OCI-LY1 (cell line): ENCODE measurements around the gene CACNA1D.

ENCODE experiments used
- H2AFZ ChIP-seq: fragments of 200-600 bp; sonication (generic), shearing (Covaris generic); 2 replicates; pipeline ENCODE4 v1.6.0; 2014; ENCODE audit warnings: antibody characterized with exemption, mild to moderate bottlenecking, low read length
- H3F3A ChIP-seq: fragments of 200-600 bp; sonication (generic), shearing (Covaris generic); 2 replicates; pipeline ENCODE4 v1.6.0; 2014; ENCODE audit warnings: mild to moderate bottlenecking, antibody characterized with exemption, low read length, moderate library complexity; ENCODE audit not compliant: insufficient read depth
- H3K27ac ChIP-seq: fragments of 200-600 bp; sonication (generic); 2 replicates; pipeline ENCODE4 v1.5.1; 2014; ENCODE audit warnings: low read length, mixed run types, mild to moderate bottlenecking, low read depth; ENCODE audit not compliant: poor library complexity, severe bottlenecking
- H3K27me3 ChIP-seq: fragments of 200-600 bp; sonication (generic); 2 replicates; pipeline ENCODE4 v1.6.0; 2014; ENCODE audit warnings: antibody characterized with exemption, mild to moderate bottlenecking, low read length, moderate library complexity; ENCODE audit not compliant: insufficient read depth
- H3K36me3 ChIP-seq: fragments of 200-600 bp; sonication (generic); 2 replicates; pipeline ENCODE4 v1.6.1; 2014; ENCODE audit warnings: mild to moderate bottlenecking, antibody characterized with exemption, low read length, moderate library complexity, mixed read lengths; ENCODE audit not compliant: insufficient read depth
- H3K4me1 ChIP-seq: fragments of 200-600 bp; sonication (generic); 2 replicates; pipeline ENCODE4 v1.5.1; 2014; ENCODE audit warnings: mild to moderate bottlenecking, low read length, moderate library complexity; ENCODE audit not compliant: insufficient read depth, severe bottlenecking
- H3K4me2 ChIP-seq: fragments of 200-600 bp; sonication (generic), shearing (Covaris generic); 2 replicates; pipeline ENCODE4 v1.6.1; 2014; ENCODE audit warnings: low read length
- H3K4me3 ChIP-seq: fragments of 200-600 bp; sonication (generic); 2 replicates; pipeline ENCODE4 v1.5.1; 2014; ENCODE audit warnings: low read length, low read depth, mild to moderate bottlenecking, mixed read lengths; ENCODE audit not compliant: poor library complexity, severe bottlenecking
- H3K79me2 ChIP-seq: fragments of 200-600 bp; shearing (Covaris generic); 2 replicates; pipeline ENCODE4 v1.6.1; 2016; ENCODE audit warnings: mixed run types, low read length, mixed read lengths; ENCODE audit not compliant: insufficient read depth
- H3K9ac ChIP-seq: fragments of 200-600 bp; sonication (generic), shearing (Covaris generic); 2 replicates; pipeline ENCODE4 v1.6.1; 2014; ENCODE audit warnings: mild to moderate bottlenecking, low read length, mixed read lengths
- H3K9me2 ChIP-seq: fragments of 200-600 bp; sonication (generic), shearing (Covaris generic); 2 replicates; pipeline ENCODE4 v1.6.1; 2014; ENCODE audit warnings: low read depth, mild to moderate bottlenecking, low read length, mixed read lengths
- H3K9me3 ChIP-seq: fragments of 200-600 bp; shearing (Covaris generic); 2 replicates; pipeline ENCODE4 v1.6.1; 2014; ENCODE audit warnings: low read length, mixed read lengths
- H4K20me1 ChIP-seq: fragments of 200-600 bp; sonication (generic), shearing (Covaris generic); 2 replicates; pipeline ENCODE4 v1.6.0; 2016; ENCODE audit warnings: mild to moderate bottlenecking, low read length; ENCODE audit not compliant: insufficient read depth
- CTCF ChIP-seq: fragments of 200-600 bp; sonication (generic), shearing (Covaris generic); IDR thresholded peaks from 2 replicates; pipeline ENCODE4 v1.5.1; 2017; ENCODE audit warnings: mild to moderate bottlenecking, antibody characterized with exemption, low read length, moderate library complexity, mixed read lengths
- EZH2 ChIP-seq: fragments of 200-600 bp; sonication (generic), shearing (Covaris generic); IDR thresholded peaks from 2 replicates; pipeline ENCODE4 v1.8.0; 2017; ENCODE audit warnings: borderline replicate concordance, mixed run types, mild to moderate bottlenecking, antibody characterized with exemption, low read length, moderate library complexity, mixed read lengths

The CACNA1D gene

GRCh38 chr3:53780806-53781205 is 286.4 kb downstream of the CACNA1D start:
- no peaks in the 10 kb centered on the region for H3K4me1 ChIP-seq
- no peak overlapping the region for H3K4me3 ChIP-seq
- H3F3A ChIP-seq = no peaks in the 10 kb centered on the region
- H3K27me3 ChIP-seq = no peaks in the 10 kb centered on the region
- no peak overlapping the region for H2AFZ ChIP-seq
- no peaks in the 10 kb centered on the region for H3K36me3 ChIP-seq
- no peak overlapping the region for H3K9ac ChIP-seq
- H3K79me2 ChIP-seq = no peaks in the 10 kb centered on the region
- H3K4me2 ChIP-seq = no peak overlapping the region
- no peaks in the 10 kb centered on the region for H4K20me1 ChIP-seq
- no peaks in the 10 kb centered on the region for H3K9me2 ChIP-seq
- TF ChIP-seq CTCF (no peak), EZH2 (no peak)
- no peak overlapping the region for H3K27ac ChIP-seq
- no peaks in the 10 kb centered on the region for H3K9me3 ChIP-seq

GRCh38 chr3:53787016-53787415 is 292.6 kb downstream of the CACNA1D start:
- Histone ChIP-seq H2AFZ (no peak overlapping the region), H3K79me2 (no peaks in the 10 kb centered on the region), H3K9me3 (no peaks in the 10 kb centered on the region), H3K9ac (no peak overlapping the region), H3K27ac (no peak overlapping the region), H3K4me2 (no peak overlapping the region), H3K4me3 (no peak overlapping the region), H3K36me3 (no peaks in the 10 kb centered on the region), H3F3A (no peaks in the 10 kb centered on the region), H4K20me1 (no peaks in the 10 kb centered on the region), H3K4me1 (no peaks in the 10 kb centered on the region), H3K9me2 (no peaks in the 10 kb centered on the region), H3K27me3 (no peaks in the 10 kb centered on the region)
- TF ChIP-seq CTCF (no peak), EZH2 (no peak)

- Histone ChIP-seq H3F3A (no peaks in the 10 kb centered on the region), H4K20me1 (no peaks in the 10 kb centered on the region), H3K79me2 (no peaks in the 10 kb centered on the region), H3K9me3 (no peaks in the 10 kb centered on the region), H3K9me2 (no peaks in the 10 kb centered on the region), H3K4me2 (no peak overlapping the region), H3K27me3 (no peaks in the 10 kb centered on the region), H3K36me3 (no peaks in the 10 kb centered on the region), H3K4me1 (no peaks in the 10 kb centered on the region), H3K27ac (no peak overlapping the region), H2AFZ (no peak overlapping the region), H3K9ac (no peak overlapping the region), H3K4me3 (no peak overlapping the region)
- TF ChIP-seq EZH2 (no peak), CTCF (no peak)
These were observed 293.6 kb downstream of the CACNA1D start for GRCh38 chr3:53788038-53788437.
